Activated naive CD4-positive, alpha-beta T cell treated with anti-CD3 and anti-CD28 coated beads for 36 hours (primary cell): ENCODE results near the gene SND1. TPM values are rescaled to one million over a fixed set of nuclear protein-coding genes. Genes with fewer than 3 reads are reported as not detected.

Source experiments
- CTCF ChIA-PET: fragments of 350-600 bp; sonication (Branson Sonifier 250); formaldehyde crosslinking; loops from one replicate; lab custom pipeline; 2021; ENCODE audit warnings: antibody characterized with exemption; lab: Charles Lee
- DNase-seq: peaks from one replicate; pipeline ENCODE4 v3.0.0-alpha.2; 2020
- H3K27ac Mint-ChIP-seq: one replicate; pipeline ENCODE4 v1.8.0; 2021; ENCODE audit warnings: mild to moderate bottlenecking, mixed read lengths
- H3K27me3 Mint-ChIP-seq: one replicate; pipeline ENCODE4 v1.8.0; 2021; ENCODE audit warnings: low read depth, mixed read lengths
- H3K36me3 Mint-ChIP-seq: one replicate; pipeline ENCODE4 v1.8.0; 2021; ENCODE audit warnings: low read depth, mixed read lengths
- H3K4me1 Mint-ChIP-seq: one replicate; pipeline ENCODE4 v1.8.0; 2021; ENCODE audit warnings: low read depth, mixed read lengths
- H3K4me3 Mint-ChIP-seq: one replicate; pipeline ENCODE4 v1.8.0; 2021; ENCODE audit warnings: mild to moderate bottlenecking, moderate library complexity, mixed read lengths
- H3K9me3 Mint-ChIP-seq: one replicate; pipeline ENCODE4 v1.8.0; 2021; ENCODE audit warnings: mixed read lengths
- intact Hi-C: fragments of 100-400 bp; cut with micrococcal nuclease; formaldehyde crosslinking; loops from one replicate; pipeline ENCODE4 v1.15.1; 2023
- total RNA-seq, 2 experiments: library from RNA; stranded (reverse); gene quantifications; one replicate each; pipeline ENCODE4 v1.2.3, GENCODE V29; 2021

Gene SND1
- total RNA-seq, 2 experiments from 2014 or later: 184 to 211 TPM

DNA sequence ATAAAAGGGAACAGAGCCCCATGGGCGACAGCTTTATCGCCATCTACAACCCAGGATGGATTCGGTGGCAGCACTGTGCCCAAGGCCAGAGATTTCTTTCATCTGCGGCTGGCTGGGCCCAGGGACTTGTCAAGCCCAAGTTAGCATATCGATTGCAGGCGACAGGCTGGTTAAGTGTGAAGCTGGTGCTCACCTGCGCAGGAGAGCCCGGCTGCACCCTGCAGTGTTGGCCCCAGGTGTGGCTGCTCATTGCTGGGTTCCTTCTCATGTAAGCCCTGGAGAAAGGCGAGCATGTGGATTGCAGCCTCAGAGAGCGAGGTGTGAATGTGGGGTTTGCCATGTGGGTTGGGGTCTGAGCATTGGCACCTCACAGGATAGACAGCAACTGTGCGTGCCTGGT is 419.8 kb downstream of the SND1 start:
- Mint-ChIP-seq H3K27me3 (no peaks in the 10 kb centered on the region), H3K4me1 (peaks cover 20% of the 10 kb centered on the region), H3K4me3 (no peak overlapping the region), H3K36me3 (peaks cover 13% of the 10 kb centered on the region), H3K27ac (no peak overlapping the region), H3K9me3 (no peaks in the 10 kb centered on the region)
- DNase-seq: no peak
- CTCF ChIA-PET: no interaction called here
- intact Hi-C loops: no loop called here

DNA sequence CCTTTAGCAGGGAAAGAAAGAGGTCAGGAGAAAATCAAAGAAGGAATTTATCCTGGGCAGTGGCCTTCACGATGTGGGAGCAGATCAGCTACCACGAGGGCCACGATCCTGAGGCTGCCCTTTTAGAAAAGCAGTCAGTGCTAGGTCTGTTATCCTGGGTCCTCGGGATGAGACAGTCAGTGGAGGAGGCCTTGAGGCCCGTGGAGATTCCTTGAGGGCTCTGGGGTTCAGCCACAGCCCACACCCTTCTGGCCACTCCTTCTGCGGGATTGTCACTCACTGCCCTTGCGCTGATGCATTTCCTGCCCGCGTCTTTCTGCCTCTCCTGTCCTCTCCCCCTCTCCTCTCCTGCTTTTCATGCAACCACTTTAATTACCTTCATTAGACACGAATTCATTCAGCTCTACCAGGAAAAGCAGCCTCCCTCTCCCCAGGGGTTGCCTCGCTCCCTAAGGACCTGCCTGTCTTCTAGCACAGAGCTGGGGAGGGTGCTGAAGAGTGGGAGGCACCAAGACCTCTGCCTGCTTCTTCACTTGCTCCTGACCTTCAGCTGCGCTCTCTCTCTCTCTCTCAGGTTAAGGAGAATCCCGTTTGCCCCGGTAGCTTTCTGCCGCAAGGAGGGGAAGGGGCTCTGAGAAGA is 421.8 kb downstream of the SND1 start:
- intact Hi-C loops: no loop called here
- Mint-ChIP-seq H3K36me3 (peaks cover 13% of the 10 kb centered on the region), H3K9me3 (no peaks in the 10 kb centered on the region), H3K27ac (no peak overlapping the region), H3K4me3 (no peak overlapping the region), H3K4me1 (peaks cover 16% of the 10 kb centered on the region), H3K27me3 (no peaks in the 10 kb centered on the region)
- CTCF ChIA-PET: interaction anchor here (0.6 kb wide), 1 partner anchor 276 kb away, joined by 3 read pairs; no protein-coding TSS in a partner anchor
- DNase-seq: no peak

DNA sequence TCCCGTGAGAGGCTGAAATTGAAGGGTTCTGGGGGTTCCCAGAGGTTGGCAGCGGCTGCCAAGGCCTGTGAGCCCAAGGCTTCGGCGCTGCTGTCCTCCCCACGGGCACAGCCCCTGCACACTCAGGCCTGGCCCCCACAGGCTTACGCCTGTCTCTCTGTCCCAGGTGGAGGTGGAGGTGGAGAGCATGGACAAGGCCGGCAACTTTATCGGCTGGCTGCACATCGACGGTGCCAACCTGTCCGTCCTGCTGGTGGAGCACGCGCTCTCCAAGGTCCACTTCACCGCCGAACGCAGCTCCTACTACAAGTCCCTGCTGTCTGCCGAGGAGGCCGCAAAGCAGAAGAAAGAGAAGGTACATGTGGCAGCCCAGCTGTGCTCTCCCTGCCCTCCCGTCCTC is 422.3 kb downstream of the SND1 start:
- no peak overlapping the region for H3K27ac Mint-ChIP-seq
- intact Hi-C loops: no loop called here
- peaks cover 16% of the 10 kb centered on the region for H3K4me1 Mint-ChIP-seq
- H3K9me3 Mint-ChIP-seq: no peaks in the 10 kb centered on the region
- no peaks in the 10 kb centered on the region for H3K27me3 Mint-ChIP-seq
- DNase-seq: no peak
- CTCF ChIA-PET: interaction anchor here (0.6 kb wide), 1 partner anchor 275 kb away, joined by 3 read pairs; no protein-coding TSS in a partner anchor
- H3K36me3 Mint-ChIP-seq: peaks cover 13% of the 10 kb centered on the region
- no peak overlapping the region for H3K4me3 Mint-ChIP-seq

DNA sequence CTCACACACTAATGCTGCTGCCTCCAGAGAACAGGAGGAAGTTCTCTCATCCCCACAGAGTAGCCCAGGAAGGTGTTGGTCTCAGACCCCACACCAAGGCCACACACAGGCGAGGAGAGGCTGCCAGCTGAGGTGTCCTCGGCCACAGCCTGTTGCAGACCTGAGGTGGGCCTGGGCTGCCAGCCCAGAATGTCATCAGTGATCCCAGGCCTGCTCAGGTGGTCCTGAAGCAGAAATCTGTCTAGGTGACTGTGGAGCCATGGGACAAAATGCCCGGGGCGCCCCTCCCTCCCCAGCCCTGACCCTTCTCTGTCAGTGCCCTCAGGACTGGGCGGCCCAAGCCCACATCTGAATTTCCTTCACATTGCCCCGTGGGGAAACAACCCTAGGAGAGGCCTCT is 422.7 kb downstream of the SND1 start:
- Mint-ChIP-seq H3K9me3 (no peaks in the 10 kb centered on the region), H3K4me1 (peaks cover 16% of the 10 kb centered on the region), H3K27ac (no peak overlapping the region), H3K27me3 (no peaks in the 10 kb centered on the region), H3K4me3 (no peak overlapping the region), H3K36me3 (peaks cover 11% of the 10 kb centered on the region)
- CTCF ChIA-PET: interaction anchor here (0.9 kb wide), 1 partner anchor 9 kb away, joined by 3 read pairs; no protein-coding TSS in a partner anchor
- intact Hi-C loops: no loop called here
- DNase-seq: no peak

DNA sequence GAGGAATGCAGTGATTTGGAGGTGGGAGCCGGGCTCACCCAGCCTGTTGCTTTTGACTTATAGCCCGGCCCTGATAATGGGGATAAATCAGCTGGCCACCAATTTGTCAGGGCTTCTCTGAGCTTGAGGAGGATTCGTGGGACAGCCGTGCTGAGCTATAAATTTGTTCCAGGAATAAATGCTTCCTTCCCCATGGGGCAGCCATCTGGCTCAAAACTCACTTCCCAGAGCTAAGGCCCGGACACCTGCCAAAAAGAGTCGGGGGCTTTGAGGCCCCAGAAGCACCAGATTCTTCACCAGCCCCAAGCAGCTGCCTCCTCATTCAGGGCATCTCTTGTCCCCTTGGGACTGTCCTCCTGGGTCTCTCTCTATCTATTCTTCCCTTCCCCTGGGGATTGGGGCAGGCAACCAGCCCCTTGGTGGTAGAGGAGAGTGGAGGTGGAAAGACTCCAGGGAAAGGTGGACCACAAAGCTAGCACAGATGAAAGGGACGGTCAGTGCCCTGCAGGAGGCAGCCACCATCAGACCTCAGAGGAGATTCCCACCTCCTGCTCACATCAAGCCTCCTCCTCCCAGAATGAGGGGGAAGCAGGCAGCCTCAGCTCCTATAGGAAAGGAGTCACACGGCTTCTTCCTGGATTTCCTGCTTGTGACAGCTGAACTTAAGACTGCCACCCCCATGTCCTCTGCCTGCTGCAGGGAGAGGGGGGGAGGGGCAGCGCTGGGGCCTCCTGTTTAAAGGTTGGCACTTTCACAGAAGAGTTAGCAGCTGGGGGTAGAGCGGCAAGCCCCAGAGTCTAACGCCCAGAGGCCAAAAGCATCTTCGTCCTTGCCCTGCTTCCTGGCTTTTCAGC is 423.5 kb downstream of the SND1 start:
- no peak for DNase-seq
- Mint-ChIP-seq H3K4me1 (peaks cover 12% of the 10 kb centered on the region), H3K9me3 (no peaks in the 10 kb centered on the region), H3K27ac (no peak overlapping the region), H3K27me3 (no peaks in the 10 kb centered on the region), H3K36me3 (peaks cover 8% of the 10 kb centered on the region), H3K4me3 (no peak overlapping the region)
- intact Hi-C loops: no loop called here
- CTCF ChIA-PET: interaction anchor here (0.9 kb wide), 1 partner anchor 10 kb away, joined by 3 read pairs; no protein-coding TSS in a partner anchor

DNA sequence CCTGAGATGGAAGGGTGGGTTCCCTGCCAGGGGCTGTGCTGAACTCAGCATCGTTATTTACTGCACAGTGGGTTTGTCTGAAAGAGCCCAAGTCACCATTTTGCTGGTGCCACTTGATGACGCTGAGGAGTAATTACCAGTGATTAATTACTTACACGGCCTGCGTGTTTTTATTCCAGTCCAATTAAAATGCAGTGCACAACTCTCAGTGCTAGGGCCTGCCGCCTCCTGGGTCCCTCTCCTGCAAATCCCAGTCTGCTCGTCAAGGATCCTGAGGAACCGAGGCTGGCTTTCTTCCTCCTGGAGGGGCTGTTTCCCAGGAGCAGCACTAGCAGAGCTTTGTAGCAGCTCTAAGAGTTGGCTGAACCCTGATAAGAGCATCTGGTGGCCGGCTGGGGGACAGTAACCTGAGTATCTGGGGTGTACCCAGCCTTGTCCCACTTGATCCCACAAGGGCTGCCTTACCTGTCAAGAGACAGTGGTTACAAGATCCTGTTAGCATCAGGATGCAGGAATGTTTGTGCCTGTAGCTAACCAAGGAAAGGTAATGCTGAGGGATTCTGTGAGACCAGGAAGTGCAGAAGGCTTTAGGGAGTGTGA is 424.3 kb downstream of the SND1 start:
- DNase-seq: no peak
- H3K9me3 Mint-ChIP-seq: no peaks in the 10 kb centered on the region
- no peaks in the 10 kb centered on the region for H3K27me3 Mint-ChIP-seq
- H3K36me3 Mint-ChIP-seq: peaks cover 8% of the 10 kb centered on the region
- peaks cover 4% of the 10 kb centered on the region for H3K4me1 Mint-ChIP-seq
- intact Hi-C loops: no loop called here
- H3K27ac Mint-ChIP-seq: no peak overlapping the region
- no peak overlapping the region for H3K4me3 Mint-ChIP-seq
- CTCF ChIA-PET: no interaction called here

DNA sequence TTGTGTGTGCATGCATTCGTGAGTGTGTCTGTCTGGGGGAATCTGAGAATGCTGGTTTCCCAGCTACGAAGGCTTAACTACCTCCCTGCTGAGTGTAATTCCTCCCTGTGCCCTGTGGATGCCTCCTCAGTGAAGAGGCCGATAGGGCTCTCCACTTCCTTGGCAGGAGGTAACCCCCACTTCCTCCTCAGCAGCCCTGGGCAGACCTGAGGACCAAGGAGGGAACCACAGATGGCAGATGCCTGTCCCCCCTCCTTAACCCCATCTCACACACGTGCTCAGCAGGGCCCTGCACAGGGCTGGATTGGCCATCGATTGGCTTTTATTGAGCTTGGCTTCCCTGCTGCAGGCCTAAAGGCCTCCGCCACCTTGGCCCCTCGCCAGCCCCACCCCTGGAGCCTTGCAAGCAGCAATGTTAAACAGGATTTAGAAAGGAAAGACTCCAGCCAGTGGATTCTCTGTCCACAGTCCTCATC is 424.8 kb downstream of the SND1 start:
- intact Hi-C loops: no loop called here
- no peak for DNase-seq
- CTCF ChIA-PET: no interaction called here
- Mint-ChIP-seq H3K9me3 (no peaks in the 10 kb centered on the region), H3K4me3 (no peak overlapping the region), H3K36me3 (peaks cover 6% of the 10 kb centered on the region), H3K4me1 (no peaks in the 10 kb centered on the region), H3K27me3 (no peaks in the 10 kb centered on the region), H3K27ac (no peak overlapping the region)

DNA sequence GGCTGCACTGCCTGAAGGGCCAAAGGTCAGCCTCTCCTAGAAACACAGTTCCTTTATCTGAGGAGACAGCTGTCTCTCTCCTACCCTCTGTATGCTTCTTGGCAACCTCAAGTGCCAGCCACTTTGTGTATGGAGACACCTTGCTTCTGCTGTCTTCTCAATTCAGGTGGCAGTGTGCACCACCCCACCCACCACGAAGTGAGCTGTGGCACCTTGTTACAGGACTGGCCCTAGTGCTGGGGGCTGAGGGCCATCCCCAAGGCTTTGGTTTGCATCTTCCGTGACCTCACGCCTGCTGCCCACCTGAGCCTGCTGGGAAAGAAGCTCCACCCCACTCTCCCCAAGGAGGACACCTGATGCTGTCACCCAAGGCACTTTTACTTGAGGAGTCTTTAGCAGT is 426.3 kb downstream of the SND1 start:
- no peak for DNase-seq
- intact Hi-C loops: no loop called here

DNA sequence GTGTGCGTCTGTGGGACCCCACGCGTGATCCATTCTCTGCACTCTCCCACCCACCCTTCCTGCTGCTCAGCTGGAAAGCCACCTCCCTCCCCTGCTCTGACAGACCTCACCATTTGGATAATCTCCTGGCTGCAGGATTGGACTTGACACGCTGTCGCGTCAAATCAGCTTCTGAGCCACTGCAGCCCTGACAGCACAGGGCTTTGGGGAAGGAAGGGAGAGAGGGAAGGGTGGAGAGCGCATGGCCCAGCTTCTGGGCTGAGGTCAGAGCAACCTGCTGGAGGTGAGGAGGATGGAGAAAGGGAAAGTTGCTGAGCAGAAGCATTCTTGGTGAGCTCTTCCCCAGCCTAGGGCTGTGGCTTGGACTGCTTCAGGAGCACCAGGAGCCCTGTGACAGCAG is 428.2 kb downstream of the SND1 start:
- no peak for DNase-seq
- no peaks in the 10 kb centered on the region for H3K9me3 Mint-ChIP-seq
- H3K27ac Mint-ChIP-seq: no peak overlapping the region
- CTCF ChIA-PET: no interaction called here
- no peak overlapping the region for H3K4me3 Mint-ChIP-seq
- H3K27me3 Mint-ChIP-seq: no peaks in the 10 kb centered on the region
- H3K4me1 Mint-ChIP-seq: no peaks in the 10 kb centered on the region
- intact Hi-C loops: no loop called here
- H3K36me3 Mint-ChIP-seq: peaks cover 7% of the 10 kb centered on the region

More for the DNA sequence above, 426.3 kb downstream of the SND1 start:
- Mint-ChIP-seq H3K9me3 (no peaks in the 10 kb centered on the region), H3K27ac (no peak overlapping the region), H3K4me1 (no peaks in the 10 kb centered on the region), H3K4me3 (no peak overlapping the region), H3K27me3 (no peaks in the 10 kb centered on the region), H3K36me3 (peaks cover 10% of the 10 kb centered on the region)
- CTCF ChIA-PET: no interaction called here

DNA sequence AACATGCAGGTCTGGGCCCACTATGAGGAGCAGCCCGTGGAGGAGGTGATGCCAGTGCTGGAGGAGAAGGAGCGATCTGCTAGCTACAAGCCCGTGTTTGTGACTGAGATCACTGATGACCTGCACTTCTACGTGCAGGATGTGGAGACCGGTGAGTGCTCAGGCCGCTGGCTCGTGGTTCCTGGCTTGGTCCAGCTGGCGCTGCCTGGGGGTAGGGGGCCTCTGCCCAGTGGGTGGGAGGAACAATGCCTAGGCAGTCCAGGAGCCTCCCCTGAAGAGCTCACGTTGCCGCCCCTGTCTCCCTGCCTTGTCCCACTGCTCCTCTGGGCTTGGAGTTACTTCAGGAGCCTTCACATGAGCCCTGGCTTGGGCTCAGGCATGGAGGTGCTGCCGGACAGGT is 429.4 kb downstream of the SND1 start:
- Mint-ChIP-seq H3K36me3 (peaks cover 9% of the 10 kb centered on the region), H3K4me1 (no peaks in the 10 kb centered on the region)

DNA sequence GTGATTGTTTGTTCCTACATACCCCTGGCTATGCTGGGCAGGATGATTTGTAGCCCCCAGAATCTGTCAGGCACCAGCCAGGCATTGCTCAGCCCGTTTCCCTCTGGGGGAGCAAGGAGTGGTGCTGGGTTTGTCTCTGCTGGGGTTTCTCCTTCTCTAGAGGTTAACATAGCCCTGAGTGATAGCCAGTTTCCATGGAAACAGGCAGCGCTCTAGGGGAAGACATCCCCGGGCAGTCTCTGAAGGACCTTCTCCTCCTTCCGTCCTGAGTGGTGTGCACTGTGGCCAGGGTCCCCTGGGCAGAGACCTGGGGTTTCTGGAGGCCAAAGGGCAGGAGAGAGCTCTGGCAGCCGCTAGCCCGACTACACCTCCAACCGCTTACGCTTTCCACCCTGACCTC is 429.8 kb downstream of the SND1 start:
- intact Hi-C loops: no loop called here
- Mint-ChIP-seq H3K9me3 (no peaks in the 10 kb centered on the region), H3K27ac (no peak overlapping the region), H3K4me1 (no peaks in the 10 kb centered on the region), H3K4me3 (no peak overlapping the region), H3K27me3 (no peaks in the 10 kb centered on the region), H3K36me3 (peaks cover 10% of the 10 kb centered on the region)
- CTCF ChIA-PET: interaction anchor here (1.1 kb wide), 1 partner anchor 45 kb away, joined by 3 read pairs; no protein-coding TSS in a partner anchor
- no peak for DNase-seq

More for the DNA sequence above, 429.4 kb downstream of the SND1 start:
- Mint-ChIP-seq H3K27ac (no peak overlapping the region), H3K4me3 (no peak overlapping the region), H3K27me3 (no peaks in the 10 kb centered on the region), H3K9me3 (no peaks in the 10 kb centered on the region)
- no peak for DNase-seq
- CTCF ChIA-PET: interaction anchor here (1.1 kb wide), 1 partner anchor 44 kb away, joined by 3 read pairs; no protein-coding TSS in a partner anchor
- intact Hi-C loops: no loop called here

DNA sequence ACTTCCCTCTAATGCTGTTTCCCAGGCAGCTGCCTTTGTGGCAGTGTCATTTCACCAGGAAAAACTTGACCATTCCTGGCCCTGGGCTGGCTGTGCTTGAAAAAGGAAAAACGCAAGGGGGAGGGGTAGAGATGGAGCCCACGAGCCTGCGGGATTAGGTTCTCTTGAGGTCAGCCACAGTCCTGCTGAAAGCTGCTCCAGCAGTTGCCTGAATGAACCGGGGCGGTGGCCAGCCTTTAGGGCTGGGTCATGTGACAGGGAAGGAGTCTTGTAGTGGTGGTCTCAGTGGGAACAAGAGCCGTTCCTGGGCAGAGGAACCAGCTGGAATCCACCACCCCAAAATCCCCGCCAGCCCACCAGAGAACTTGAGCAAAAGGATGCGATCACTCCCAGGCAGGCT is 430.4 kb downstream of the SND1 start:
- Mint-ChIP-seq H3K27ac (no peak overlapping the region), H3K4me1 (no peaks in the 10 kb centered on the region), H3K9me3 (no peaks in the 10 kb centered on the region), H3K4me3 (no peak overlapping the region), H3K36me3 (peaks cover 12% of the 10 kb centered on the region), H3K27me3 (no peaks in the 10 kb centered on the region)
- intact Hi-C loops: no loop called here
- CTCF ChIA-PET: interaction anchor here (1.1 kb wide), 1 partner anchor 45 kb away, joined by 3 read pairs; no protein-coding TSS in a partner anchor
- DNase-seq: no peak
